ENCODE data around the gene CRKL.
"Not testable (repeated sequence)": the region's sequence is repeated elsewhere in the genome, so short reads cannot be mapped to it uniquely, and the experiment has no call there.

The CRKL gene

GRCh38 chr22:20899827-20900423 is 17.3 kb upstream of the CRKL start:
- in situ Hi-C loops (cut with MboI; ENCODE audit: low sequenced_read_pairs): loop anchor here (25.0 kb wide), 1 partner anchor 762 kb away; the partner anchor contains the start of gene PPIL2

- in situ Hi-C loops (cut with MboI; ENCODE audit: low sequenced_read_pairs): not testable (repeated sequence)
Observed at GRCh38 chr22:20901093-20902033, 15.8 kb upstream of the CRKL start.

- in situ Hi-C loops (cut with MboI; ENCODE audit: low sequenced_read_pairs): no loop called here
Observed at GRCh38 chr22:20903093-20903492, 14.1 kb upstream of the CRKL start.

DNA sequence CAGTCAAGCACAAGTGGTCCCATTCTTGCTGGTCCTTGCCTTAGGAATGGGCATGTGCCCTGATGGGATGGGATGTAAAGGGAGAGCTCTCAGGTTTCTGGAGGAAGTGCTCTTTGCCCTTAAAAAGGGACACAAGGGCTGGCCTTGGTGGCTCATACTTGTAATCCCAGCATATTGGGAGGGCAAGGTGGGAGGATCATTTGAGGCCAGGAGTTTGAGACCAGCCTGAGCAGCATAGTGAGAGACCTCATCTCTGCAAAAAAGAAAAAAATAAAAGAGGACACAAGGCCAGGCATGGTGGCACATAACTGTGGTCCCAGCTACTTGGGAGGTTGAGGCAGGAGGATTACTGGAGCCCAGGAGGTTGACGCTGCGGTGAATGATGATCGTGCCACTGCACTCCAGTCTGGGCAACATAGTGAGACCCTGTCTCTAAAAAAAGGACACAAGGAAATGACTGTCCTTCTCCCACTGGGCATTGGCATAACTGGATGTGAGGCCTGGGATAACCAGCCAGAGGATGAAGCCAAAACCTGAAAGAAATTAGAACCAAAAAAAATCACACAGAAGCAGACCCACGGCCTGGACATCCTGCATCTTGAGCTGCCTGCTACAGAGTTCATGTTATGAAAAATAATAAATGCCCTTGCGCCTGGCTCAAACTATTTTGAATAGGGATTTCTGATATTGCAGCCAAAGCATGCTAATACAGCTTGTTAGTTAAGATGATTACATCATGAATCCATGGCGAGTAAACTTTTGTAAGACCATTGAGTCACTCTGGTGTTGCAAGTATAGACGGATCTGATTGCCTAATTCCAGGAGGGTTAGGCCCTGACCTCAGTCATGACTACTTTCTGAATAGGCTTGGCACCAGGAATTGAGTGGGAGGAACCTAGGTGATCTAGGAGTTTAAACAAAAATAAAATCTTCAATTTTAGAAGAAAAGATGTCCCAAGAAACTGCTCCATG is 12.9 kb upstream of the CRKL start:
- in situ Hi-C loops (cut with MboI; ENCODE audit: low sequenced_read_pairs): no loop called here

GRCh38 chr22:20904980-20905355 is 12.2 kb upstream of the CRKL start:
- in situ Hi-C loops (cut with MboI; ENCODE audit: low sequenced_read_pairs): no loop called here

GRCh38 chr22:20905415-20906386 is 11.5 kb upstream of the CRKL start:
- in situ Hi-C loops (cut with MboI; ENCODE audit: low sequenced_read_pairs): no loop called here

- in situ Hi-C loops (cut with MboI; ENCODE audit: low sequenced_read_pairs): no loop called here
Observed at GRCh38 chr22:20906387-20906767, 10.8 kb upstream of the CRKL start.

- in situ Hi-C loops (cut with MboI; ENCODE audit: low sequenced_read_pairs): not testable (repeated sequence)
Observed at GRCh38 chr22:20908717-20909116, 8.5 kb upstream of the CRKL start.

DNA sequence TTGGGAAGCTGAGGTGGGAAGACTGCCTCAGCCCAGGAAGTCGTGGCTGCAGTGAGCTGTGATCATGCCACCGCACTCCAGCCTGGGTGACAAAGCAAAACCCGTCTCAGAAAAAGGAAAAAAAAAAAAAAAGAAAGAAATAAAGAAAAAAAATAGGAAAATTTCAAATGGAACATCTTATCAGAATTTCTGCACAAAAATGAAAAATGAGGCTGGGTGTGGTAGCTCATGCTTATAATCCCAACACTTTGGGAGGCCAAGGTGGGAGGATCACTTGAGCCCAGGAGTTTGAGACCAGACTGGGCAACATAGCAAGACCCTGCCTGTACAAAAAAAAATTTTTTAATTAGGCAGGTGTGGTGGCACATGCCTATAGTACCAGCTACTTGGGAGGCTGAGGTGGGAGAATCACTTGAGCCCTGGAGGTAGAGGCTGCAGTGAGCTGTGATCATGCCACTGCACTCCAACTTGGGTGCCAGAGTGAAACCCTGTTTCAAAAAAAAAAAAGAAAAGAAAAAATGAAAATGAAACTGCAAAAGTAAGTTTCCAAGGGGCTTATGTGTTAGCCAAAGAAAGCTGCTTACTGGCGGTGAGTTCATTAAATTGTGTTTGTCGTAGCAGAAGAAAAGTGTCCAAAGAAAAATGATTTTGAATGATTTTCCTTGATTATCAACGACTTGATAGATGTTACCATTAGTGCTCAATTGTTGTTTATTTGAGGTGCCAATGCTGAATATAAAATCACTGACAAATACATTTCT is 7.5 kb upstream of the CRKL start:
- in situ Hi-C loops (cut with MboI; ENCODE audit: low sequenced_read_pairs): no loop called here

- in situ Hi-C loops (cut with MboI; ENCODE audit: low sequenced_read_pairs): no loop called here
Observed at GRCh38 chr22:20912494-20912893, 4.7 kb upstream of the CRKL start.

DNA sequence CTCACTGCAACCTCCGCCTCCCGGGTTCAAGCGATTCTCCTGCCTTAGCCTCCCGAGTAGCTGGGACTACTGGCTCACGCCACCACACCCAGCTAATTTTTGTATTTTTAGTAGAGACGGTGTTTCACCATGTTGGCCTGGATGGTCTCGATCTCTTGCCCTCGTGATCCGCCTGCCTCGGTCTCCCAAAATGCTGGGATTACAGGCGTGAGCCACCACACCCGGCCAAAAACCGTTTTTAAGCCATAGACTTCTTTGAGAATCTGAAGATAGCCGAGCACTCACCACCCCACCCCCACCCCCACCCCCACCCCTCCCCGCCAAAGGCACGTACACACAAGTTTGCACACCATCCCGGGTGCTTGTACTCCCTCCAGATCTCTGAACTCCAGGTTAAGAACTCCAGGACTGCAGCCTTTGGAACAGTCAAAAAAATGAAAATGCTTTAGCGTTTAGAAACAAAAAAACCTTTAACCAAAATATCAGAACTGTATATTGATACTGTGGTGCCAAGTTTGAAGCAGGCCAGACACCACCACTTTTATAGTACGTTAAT is 1.5 kb downstream of the CRKL start:
- in situ Hi-C loops (cut with MboI; ENCODE audit: low sequenced_read_pairs): no loop called here

DNA sequence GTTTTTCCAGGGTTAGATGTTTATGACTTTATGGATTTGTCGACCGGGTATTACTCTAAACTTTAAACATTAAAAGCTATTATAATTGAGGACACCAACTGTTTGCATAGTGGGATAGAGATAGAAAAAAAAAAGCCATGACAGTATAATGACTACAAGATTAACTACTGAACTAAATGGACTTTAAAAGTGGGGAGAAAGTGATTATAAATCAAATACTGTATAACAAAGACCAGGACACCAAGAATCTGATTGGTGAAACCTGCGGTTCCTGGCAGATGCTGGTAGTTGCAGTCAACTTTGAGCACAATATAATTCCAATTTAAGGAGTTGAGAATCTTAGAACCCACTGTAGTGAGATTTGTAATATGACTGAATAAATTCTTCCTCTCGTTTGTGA is 2.5 kb downstream of the CRKL start:
- in situ Hi-C loops (cut with MboI; ENCODE audit: low sequenced_read_pairs): no loop called here

GRCh38 chr22:20920881-20921203 is 3.6 kb downstream of the CRKL start:
- in situ Hi-C loops (cut with MboI; ENCODE audit: low sequenced_read_pairs): no loop called here

- in situ Hi-C loops (cut with MboI; ENCODE audit: low sequenced_read_pairs): no loop called here
Observed at GRCh38 chr22:20922141-20922751, 5.0 kb downstream of the CRKL start.

DNA sequence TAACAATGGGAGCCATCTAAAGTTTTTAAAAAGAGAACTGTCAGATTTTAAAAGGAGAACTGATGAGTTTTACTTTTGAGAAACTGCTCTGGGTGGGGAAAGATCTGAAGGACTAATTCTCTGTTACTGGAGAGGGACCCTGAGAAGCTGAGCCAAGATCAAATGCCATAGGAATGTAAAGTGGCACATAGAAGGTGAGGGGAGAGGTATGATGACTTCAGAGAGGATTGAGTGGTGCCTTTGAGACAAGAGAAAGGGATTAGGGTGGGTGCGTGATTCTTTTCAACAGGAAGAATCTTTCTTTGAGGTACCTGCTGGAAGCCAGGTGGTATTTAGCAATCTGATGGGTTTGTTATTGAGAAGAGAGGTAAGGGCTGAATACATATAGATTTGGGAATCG is 9.0 kb downstream of the CRKL start:
- in situ Hi-C loops (cut with MboI; ENCODE audit: low sequenced_read_pairs): no loop called here

DNA sequence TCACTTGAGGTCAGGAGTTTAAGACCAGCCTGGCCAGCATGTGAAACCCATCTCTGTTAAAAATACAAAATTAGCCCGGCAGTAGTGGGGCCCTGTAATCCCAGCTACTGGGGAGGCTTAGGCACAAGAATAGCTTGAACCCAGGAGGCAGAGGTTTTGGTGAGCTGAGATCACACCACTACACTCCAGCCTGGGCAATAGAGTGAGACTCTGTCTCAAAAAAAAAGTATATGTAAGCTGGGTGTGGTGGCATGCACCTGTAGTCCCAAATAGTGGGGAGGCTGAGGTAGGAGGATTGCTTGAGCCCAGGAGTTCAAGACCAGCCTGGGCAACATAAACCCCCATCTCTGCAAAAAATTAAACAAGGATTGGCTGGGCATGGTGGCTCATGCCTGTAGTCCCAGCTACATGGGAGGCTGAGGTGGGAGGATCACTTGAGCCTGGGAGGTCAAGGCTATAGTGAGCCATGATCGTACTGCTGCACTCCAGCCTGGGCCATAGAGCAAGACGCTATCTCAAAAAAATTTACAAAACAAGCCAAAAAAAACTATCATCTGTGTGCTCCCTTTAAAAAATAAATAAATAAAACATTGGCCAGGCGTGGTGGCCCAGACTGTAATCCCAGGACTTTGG is 10.8 kb downstream of the CRKL start:
- in situ Hi-C loops (cut with MboI; ENCODE audit: low sequenced_read_pairs): no loop called here

DNA sequence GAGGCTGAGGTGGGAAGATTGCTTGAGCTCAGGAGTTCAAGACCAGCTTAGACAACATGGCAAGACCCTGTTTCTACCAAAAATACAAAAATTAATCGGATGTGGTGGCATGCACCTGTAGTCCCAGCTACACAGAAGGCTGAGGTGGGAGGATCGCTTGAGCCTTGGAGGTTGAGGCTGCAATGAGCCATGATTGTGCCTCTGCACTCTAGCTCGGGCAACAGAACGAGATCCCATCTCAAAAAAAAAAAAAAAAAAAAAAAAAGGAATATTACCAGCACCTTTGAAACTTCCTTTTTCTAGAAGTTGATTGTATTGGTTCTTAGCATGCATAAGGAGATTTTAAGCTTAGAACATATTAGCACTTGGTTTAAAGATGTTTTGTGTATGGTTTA is 11.4 kb downstream of the CRKL start:
- in situ Hi-C loops (cut with MboI; ENCODE audit: low sequenced_read_pairs): no loop called here

GRCh38 chr22:20930004-20930403 is 12.8 kb downstream of the CRKL start:
- in situ Hi-C loops (cut with MboI; ENCODE audit: low sequenced_read_pairs): no loop called here

Data from HL-60/S4 treated with retinoic acid at 250 ng/mL for 4 days and 3 days (cell line).